GM23338 (cell line): ENCODE measurements around the gene NEMF. TPM values are rescaled to one million over a fixed set of nuclear protein-coding genes. Genes with fewer than 3 reads are reported as not detected.

Experiments
- ATAC-seq: fragments of 200-7000 bp; cut with Tn5 transposase; 3 replicates; pipeline ENCODE4 v1.9.1; 2020
- DNase-seq: peaks from one replicate; pipeline ENCODE4 v3.0.0-alpha.2; 2015; ENCODE audit warnings: low spot score
- H2AFZ ChIP-seq: fragments of 200-600 bp; sonication (generic); 2 replicates; pipeline ENCODE4 v1.8.0; 2016; ENCODE audit warnings: antibody characterized with exemption, mild to moderate bottlenecking, moderate library complexity
- H3F3A ChIP-seq: fragments of 200-600 bp; sonication (generic); replicated peaks from 2 replicates; pipeline ENCODE4 v1.8.0; 2017; ENCODE audit warnings: antibody characterized with exemption, mixed run types, low read depth
- H3K27ac ChIP-seq: fragments of 200-600 bp; sonication (generic); 2 replicates; pipeline ENCODE4 v1.6.1; 2016; ENCODE audit warnings: low read depth
- H3K27me3 ChIP-seq: fragments of 200-600 bp; sonication (generic); 2 replicates; pipeline ENCODE4 v1.8.0; 2016; ENCODE audit warnings: mild to moderate bottlenecking, mixed run types, moderate library complexity; ENCODE audit not compliant: insufficient read depth
- H3K36me3 ChIP-seq: fragments of 200-600 bp; sonication (generic); 2 replicates; pipeline ENCODE4 v1.8.0; 2016; ENCODE audit warnings: mild to moderate bottlenecking; ENCODE audit not compliant: insufficient read depth
- H3K4me1 ChIP-seq: fragments of 200-600 bp; sonication (generic); 2 replicates; pipeline ENCODE4 v1.8.0; 2016; ENCODE audit warnings: mild to moderate bottlenecking, moderate library complexity; ENCODE audit not compliant: insufficient read depth
- H3K4me2 ChIP-seq: fragments of 200-600 bp; sonication (generic); 2 replicates; pipeline ENCODE4 v1.7.1; 2017; ENCODE audit warnings: mixed run types
- H3K4me3 ChIP-seq: fragments of 200-600 bp; sonication (generic); 2 replicates; pipeline ENCODE4 v1.6.1; 2016; ENCODE audit warnings: mixed run types
- H3K79me2 ChIP-seq: fragments of 200-600 bp; sonication (generic); replicated peaks from 2 replicates; pipeline ENCODE4 v1.8.0; 2017; ENCODE audit warnings: mild to moderate bottlenecking; ENCODE audit not compliant: insufficient read depth
- H3K9me2 ChIP-seq: fragments of 200-600 bp; sonication (generic); 2 replicates; pipeline ENCODE4 v1.8.0; 2017; ENCODE audit not compliant: insufficient read depth
- H4K20me1 ChIP-seq: fragments of 200-600 bp; sonication (generic); replicated peaks from 2 replicates; pipeline ENCODE4 v1.8.0; 2017; ENCODE audit warnings: mild to moderate bottlenecking; ENCODE audit not compliant: insufficient read depth
- H3K27ac Mint-ChIP-seq: 2 replicates; pipeline ENCODE4 v1.8.0; 2020; ENCODE audit warnings: inconsistent platforms, mild to moderate bottlenecking, moderate library complexity, mixed read lengths
- H3K27me3 Mint-ChIP-seq: 3 replicates; pipeline ENCODE4 v1.8.0; 2022; ENCODE audit warnings: low read depth, mild to moderate bottlenecking, moderate library complexity, mixed read lengths, inconsistent platforms; ENCODE audit not compliant: insufficient read depth, poor library complexity
- H3K36me3 Mint-ChIP-seq: 3 replicates; pipeline ENCODE4 v1.8.0; 2021; ENCODE audit warnings: low read depth, mild to moderate bottlenecking, inconsistent platforms, moderate library complexity, mixed read lengths
- H3K4me1 Mint-ChIP-seq: 3 replicates; pipeline ENCODE4 v1.8.0; 2020; ENCODE audit warnings: mild to moderate bottlenecking, inconsistent platforms, mixed read lengths
- H3K4me3 Mint-ChIP-seq: 3 replicates; pipeline ENCODE4 v1.8.0; 2021; ENCODE audit warnings: moderate library complexity, mild to moderate bottlenecking, inconsistent platforms, mixed read lengths
- H3K9me3 Mint-ChIP-seq: 3 replicates; pipeline ENCODE4 v1.8.0; 2020; ENCODE audit warnings: moderate library complexity, mild to moderate bottlenecking, inconsistent platforms, mixed read lengths
- CREB1 ChIP-seq: fragments of 250-450 bp; sonication (Bioruptor Pico); IDR thresholded peaks from 2 replicates; pipeline ENCODE4 v1.5.0; 2020; ENCODE audit warnings: low read depth, mild to moderate bottlenecking, moderate library complexity
- EZH2 ChIP-seq: fragments of 200-600 bp; sonication (generic); IDR thresholded peaks from one replicate; pipeline ENCODE4 v1.8.0; 2017; ENCODE audit warnings: antibody characterized with exemption, mild to moderate bottlenecking, low read depth; ENCODE audit not compliant: unreplicated experiment
- EZH2phosphoT487 ChIP-seq: fragments of 200-600 bp; sonication (generic); IDR thresholded peaks from one replicate; pipeline ENCODE4 v1.8.1; 2018; ENCODE audit warnings: antibody characterized with exemption; ENCODE audit not compliant: unreplicated experiment
- JUNB ChIP-seq: IDR thresholded peaks from one replicate; pipeline ENCODE4 v1.6.1; 2016; ENCODE audit warnings: antibody characterized with exemption; ENCODE audit not compliant: unreplicated experiment
- NANOG ChIP-seq: IDR thresholded peaks from 2 replicates; pipeline ENCODE4 v1.6.1; 2016; ENCODE audit warnings: antibody characterized with exemption, borderline replicate concordance
- POLR2AphosphoS5 ChIP-seq: IDR thresholded peaks from 2 replicates; pipeline ENCODE4 v1.6.1; 2016; ENCODE audit warnings: antibody characterized with exemption, low read depth
- STAT1 ChIP-seq: IDR thresholded peaks from one replicate; pipeline ENCODE4 v1.6.1; 2016; ENCODE audit warnings: antibody characterized with exemption; ENCODE audit not compliant: unreplicated experiment
- ZNF114 ChIP-seq: fragments of 250-450 bp; sonication (Bioruptor Pico); IDR thresholded peaks from 2 replicates; pipeline ENCODE4 v1.5.0; 2020; ENCODE audit warnings: mild to moderate bottlenecking, moderate library complexity
- ZNF331 ChIP-seq: fragments of 250-450 bp; sonication (Bioruptor Pico); IDR thresholded peaks from 2 replicates; pipeline ENCODE4 v1.5.0; 2020; ENCODE audit warnings: low read depth, mild to moderate bottlenecking, moderate library complexity
- polyA plus RNA-seq: library from polyadenylated mRNA; unstranded; fragments of >200 nt; fragmentation: Nextera tagmentation; extraction: Ambion mirVana; gene quantifications from 2 replicates; pipeline ENCODE4 v1.2.1, GENCODE V29; 2016
- total RNA-seq: library from RNA; depleted of rRNA; stranded (reverse); fragments of >200 nt; shearing (Covaris generic); gene quantifications from 2 replicates; pipeline ENCODE4 v1.2.3, GENCODE V29; 2014
- TF ChIP-seq, protein P1 (sequence below): fragments of 250-450 bp; sonication (Bioruptor Pico); IDR thresholded peaks from 2 replicates; pipeline ENCODE4 v1.5.0; 2020; ENCODE audit warnings: mild to moderate bottlenecking, moderate library complexity
- TF ChIP-seq, protein P2 (sequence below): IDR thresholded peaks from one replicate; pipeline ENCODE4 v1.6.1; 2018; ENCODE audit warnings: antibody characterized with exemption; ENCODE audit not compliant: unreplicated experiment
- TF ChIP-seq, protein P3 (sequence below), 2 experiments: fragments of 200-600 bp in 1 of 2; sonication (generic) in 1 of 2; conservative IDR thresholded peaks; 2 replicates each; pipeline versions ENCODE4 v1.5.1 to v1.6.1; 2016 to 2017; ENCODE audit warnings: antibody characterized with exemption in 2 of 2, low read depth in 2 of 2, mild to moderate bottlenecking in 2 of 2, moderate library complexity in 1 of 2
- TF ChIP-seq, protein P4 (sequence below): IDR thresholded peaks from 2 replicates; pipeline ENCODE4 v1.6.1; 2016; ENCODE audit warnings: antibody characterized with exemption

Gene NEMF
- total and polyA plus RNA-seq, 2 experiments from 2014 or later, result 58.4 to 88.1 TPM

DNA sequence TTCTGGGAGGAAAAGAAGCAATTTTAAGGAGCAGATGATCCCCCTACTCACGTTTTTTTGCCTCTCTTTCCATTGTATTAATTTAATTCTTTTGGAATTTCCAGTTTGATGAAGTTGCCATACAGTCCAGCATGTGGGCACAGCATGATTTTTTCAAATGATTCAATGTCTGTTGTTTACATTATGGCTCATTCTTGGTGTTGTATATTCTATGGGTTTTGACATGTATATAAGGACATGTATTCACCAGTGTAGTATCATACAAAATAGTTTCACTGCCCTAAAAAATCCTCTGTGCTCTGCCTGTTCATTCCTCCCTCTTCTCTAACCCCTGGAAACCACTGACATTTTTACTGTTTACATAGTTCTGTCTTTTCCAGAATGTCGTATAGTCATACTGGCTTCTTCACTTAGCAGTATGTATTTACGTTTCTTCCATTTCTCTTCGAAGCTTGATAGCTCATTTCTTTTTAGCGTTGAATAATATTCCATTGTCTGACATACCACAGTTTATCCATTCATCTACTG is 98.0 kb downstream of the NEMF start:
- Mint-ChIP-seq H3K36me3 (no peaks in the 10 kb centered on the region), H3K4me1 (no peaks in the 10 kb centered on the region), H3K9me3 (no peaks in the 10 kb centered on the region; the same call in 2 of the 3 replicates), H3K27ac (no peak overlapping the region), H3K27me3 (no peaks in the 10 kb centered on the region), H3K4me3 (no peak overlapping the region)
- H4K20me1 ChIP-seq, result no peaks in the 10 kb centered on the region
- no peaks in the 10 kb centered on the region; the same call in 1 of the 2 replicates for H3K9me2 ChIP-seq
- H3K36me3 ChIP-seq, result no peaks in the 10 kb centered on the region
- DNase-seq (no peak), ATAC-seq (no peak)
- TF ChIP-seq EZH2 (no peak), NANOG (no peak), POLR2AphosphoS5 (no peak), JUNB (no peak), STAT1 (no peak), CREB1 (CRISPR knock-in tag) (no peak), EZH2phosphoT487 (no peak), ZNF114 (CRISPR knock-in tag) (no peak), ZNF331 (CRISPR knock-in tag) (no peak)
- TF ChIP-seq, protein P1, sequence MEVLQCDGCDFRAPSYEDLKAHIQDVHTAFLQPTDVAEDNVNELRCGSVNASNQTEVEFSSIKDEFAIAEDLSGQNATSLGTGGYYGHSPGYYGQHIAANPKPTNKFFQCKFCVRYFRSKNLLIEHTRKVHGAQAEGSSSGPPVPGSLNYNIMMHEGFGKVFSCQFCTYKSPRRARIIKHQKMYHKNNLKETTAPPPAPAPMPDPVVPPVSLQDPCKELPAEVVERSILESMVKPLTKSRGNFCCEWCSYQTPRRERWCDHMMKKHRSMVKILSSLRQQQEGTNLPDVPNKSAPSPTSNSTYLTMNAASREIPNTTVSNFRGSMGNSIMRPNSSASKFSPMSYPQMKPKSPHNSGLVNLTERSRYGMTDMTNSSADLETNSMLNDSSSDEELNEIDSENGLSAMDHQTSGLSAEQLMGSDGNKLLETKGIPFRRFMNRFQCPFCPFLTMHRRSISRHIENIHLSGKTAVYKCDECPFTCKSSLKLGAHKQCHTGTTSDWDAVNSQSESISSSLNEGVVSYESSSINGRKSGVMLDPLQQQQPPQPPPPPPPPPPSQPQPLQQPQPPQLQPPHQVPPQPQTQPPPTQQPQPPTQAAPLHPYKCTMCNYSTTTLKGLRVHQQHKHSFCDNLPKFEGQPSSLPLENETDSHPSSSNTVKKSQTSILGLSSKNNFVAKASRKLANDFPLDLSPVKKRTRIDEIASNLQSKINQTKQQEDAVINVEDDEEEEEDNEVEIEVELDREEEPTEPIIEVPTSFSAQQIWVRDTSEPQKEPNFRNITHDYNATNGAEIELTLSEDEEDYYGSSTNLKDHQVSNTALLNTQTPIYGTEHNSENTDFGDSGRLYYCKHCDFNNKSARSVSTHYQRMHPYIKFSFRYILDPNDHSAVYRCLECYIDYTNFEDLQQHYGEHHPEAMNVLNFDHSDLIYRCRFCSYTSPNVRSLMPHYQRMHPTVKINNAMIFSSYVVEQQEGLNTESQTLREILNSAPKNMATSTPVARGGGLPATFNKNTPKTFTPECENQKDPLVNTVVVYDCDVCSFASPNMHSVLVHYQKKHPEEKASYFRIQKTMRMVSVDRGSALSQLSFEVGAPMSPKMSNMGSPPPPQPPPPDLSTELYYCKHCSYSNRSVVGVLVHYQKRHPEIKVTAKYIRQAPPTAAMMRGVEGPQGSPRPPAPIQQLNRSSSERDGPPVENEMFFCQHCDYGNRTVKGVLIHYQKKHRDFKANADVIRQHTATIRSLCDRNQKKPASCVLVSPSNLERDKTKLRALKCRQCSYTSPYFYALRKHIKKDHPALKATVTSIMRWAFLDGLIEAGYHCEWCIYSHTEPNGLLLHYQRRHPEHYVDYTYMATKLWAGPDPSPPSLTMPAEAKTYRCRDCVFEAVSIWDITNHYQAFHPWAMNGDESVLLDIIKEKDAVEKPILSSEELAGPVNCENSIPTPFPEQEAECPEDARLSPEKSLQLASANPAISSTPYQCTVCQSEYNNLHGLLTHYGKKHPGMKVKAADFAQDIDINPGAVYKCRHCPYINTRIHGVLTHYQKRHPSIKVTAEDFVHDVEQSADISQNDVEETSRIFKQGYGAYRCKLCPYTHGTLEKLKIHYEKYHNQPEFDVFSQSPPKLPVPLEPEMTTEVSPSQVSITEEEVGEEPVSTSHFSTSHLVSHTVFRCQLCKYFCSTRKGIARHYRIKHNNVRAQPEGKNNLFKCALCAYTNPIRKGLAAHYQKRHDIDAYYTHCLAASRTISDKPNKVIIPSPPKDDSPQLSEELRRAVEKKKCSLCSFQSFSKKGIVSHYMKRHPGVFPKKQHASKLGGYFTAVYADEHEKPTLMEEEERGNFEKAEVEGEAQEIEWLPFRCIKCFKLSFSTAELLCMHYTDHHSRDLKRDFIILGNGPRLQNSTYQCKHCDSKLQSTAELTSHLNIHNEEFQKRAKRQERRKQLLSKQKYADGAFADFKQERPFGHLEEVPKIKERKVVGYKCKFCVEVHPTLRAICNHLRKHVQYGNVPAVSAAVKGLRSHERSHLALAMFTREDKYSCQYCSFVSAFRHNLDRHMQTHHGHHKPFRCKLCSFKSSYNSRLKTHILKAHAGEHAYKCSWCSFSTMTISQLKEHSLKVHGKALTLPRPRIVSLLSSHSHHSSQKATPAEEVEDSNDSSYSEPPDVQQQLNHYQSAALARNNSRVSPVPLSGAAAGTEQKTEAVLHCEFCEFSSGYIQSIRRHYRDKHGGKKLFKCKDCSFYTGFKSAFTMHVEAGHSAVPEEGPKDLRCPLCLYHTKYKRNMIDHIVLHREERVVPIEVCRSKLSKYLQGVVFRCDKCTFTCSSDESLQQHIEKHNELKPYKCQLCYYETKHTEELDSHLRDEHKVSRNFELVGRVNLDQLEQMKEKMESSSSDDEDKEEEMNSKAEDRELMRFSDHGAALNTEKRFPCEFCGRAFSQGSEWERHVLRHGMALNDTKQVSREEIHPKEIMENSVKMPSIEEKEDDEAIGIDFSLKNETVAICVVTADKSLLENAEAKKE, result no peak
- TF ChIP-seq, protein P2, sequence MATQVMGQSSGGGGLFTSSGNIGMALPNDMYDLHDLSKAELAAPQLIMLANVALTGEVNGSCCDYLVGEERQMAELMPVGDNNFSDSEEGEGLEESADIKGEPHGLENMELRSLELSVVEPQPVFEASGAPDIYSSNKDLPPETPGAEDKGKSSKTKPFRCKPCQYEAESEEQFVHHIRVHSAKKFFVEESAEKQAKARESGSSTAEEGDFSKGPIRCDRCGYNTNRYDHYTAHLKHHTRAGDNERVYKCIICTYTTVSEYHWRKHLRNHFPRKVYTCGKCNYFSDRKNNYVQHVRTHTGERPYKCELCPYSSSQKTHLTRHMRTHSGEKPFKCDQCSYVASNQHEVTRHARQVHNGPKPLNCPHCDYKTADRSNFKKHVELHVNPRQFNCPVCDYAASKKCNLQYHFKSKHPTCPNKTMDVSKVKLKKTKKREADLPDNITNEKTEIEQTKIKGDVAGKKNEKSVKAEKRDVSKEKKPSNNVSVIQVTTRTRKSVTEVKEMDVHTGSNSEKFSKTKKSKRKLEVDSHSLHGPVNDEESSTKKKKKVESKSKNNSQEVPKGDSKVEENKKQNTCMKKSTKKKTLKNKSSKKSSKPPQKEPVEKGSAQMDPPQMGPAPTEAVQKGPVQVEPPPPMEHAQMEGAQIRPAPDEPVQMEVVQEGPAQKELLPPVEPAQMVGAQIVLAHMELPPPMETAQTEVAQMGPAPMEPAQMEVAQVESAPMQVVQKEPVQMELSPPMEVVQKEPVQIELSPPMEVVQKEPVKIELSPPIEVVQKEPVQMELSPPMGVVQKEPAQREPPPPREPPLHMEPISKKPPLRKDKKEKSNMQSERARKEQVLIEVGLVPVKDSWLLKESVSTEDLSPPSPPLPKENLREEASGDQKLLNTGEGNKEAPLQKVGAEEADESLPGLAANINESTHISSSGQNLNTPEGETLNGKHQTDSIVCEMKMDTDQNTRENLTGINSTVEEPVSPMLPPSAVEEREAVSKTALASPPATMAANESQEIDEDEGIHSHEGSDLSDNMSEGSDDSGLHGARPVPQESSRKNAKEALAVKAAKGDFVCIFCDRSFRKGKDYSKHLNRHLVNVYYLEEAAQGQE, result no peak
- TF ChIP-seq, protein P3, sequence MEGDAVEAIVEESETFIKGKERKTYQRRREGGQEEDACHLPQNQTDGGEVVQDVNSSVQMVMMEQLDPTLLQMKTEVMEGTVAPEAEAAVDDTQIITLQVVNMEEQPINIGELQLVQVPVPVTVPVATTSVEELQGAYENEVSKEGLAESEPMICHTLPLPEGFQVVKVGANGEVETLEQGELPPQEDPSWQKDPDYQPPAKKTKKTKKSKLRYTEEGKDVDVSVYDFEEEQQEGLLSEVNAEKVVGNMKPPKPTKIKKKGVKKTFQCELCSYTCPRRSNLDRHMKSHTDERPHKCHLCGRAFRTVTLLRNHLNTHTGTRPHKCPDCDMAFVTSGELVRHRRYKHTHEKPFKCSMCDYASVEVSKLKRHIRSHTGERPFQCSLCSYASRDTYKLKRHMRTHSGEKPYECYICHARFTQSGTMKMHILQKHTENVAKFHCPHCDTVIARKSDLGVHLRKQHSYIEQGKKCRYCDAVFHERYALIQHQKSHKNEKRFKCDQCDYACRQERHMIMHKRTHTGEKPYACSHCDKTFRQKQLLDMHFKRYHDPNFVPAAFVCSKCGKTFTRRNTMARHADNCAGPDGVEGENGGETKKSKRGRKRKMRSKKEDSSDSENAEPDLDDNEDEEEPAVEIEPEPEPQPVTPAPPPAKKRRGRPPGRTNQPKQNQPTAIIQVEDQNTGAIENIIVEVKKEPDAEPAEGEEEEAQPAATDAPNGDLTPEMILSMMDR (conservative IDR thresholded peaks at IDR 0.05; ENCODE audit: low read depth in 2 of 2), result no peak
- TF ChIP-seq, protein P4, sequence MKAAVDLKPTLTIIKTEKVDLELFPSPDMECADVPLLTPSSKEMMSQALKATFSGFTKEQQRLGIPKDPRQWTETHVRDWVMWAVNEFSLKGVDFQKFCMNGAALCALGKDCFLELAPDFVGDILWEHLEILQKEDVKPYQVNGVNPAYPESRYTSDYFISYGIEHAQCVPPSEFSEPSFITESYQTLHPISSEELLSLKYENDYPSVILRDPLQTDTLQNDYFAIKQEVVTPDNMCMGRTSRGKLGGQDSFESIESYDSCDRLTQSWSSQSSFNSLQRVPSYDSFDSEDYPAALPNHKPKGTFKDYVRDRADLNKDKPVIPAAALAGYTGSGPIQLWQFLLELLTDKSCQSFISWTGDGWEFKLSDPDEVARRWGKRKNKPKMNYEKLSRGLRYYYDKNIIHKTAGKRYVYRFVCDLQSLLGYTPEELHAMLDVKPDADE, result no peak
- no peaks in the 10 kb centered on the region for H3K79me2 ChIP-seq
- no peak overlapping the region for H2AFZ ChIP-seq
- H3K27ac ChIP-seq, result no peak overlapping the region
- no peaks in the 10 kb centered on the region for H3F3A ChIP-seq
- no peak overlapping the region for H3K4me2 ChIP-seq
- no peak overlapping the region for H3K4me3 ChIP-seq
- H3K4me1 ChIP-seq, result no peaks in the 10 kb centered on the region
- no peaks in the 10 kb centered on the region for H3K27me3 ChIP-seq
